Endothelial cell of umbilical vein (primary cell): ENCODE measurements around the gene EPS15. TPM values are rescaled to one million over a fixed set of nuclear protein-coding genes. Genes with fewer than 3 reads are reported as not detected.

Experiments
- BruUV-seq: library from RNA; stranded (reverse); fragments of 400-500 nt; replicated peaks from 2 replicates; lab custom pipeline; 2021; lab: Mats Ljungman, UMichigan
- CTCF ChIA-PET: fragments of 300-600, 350-600 bp; sonication (Branson Sonifier 250); formaldehyde crosslinking; loops from one replicate; lab custom pipeline; 2021; ENCODE audit warnings: antibody characterized with exemption, inconsistent platforms; lab: Charles Lee
- POLR2A ChIA-PET: fragments of 300-600, 350-600 bp; sonication (Branson Sonifier 250); formaldehyde crosslinking; loops from one replicate; lab custom pipeline; 2021; ENCODE audit warnings: antibody characterized with exemption, inconsistent platforms; lab: Charles Lee
- DNase-seq: peaks from one replicate; pipeline ENCODE4 v3.0.0-alpha.2; 2011; ENCODE audit warnings: low read depth, low spot score
- FAIRE-seq: peaks from 2 replicates; lab custom pipeline; 2011; peaks lifted over from hg19 to GRCh38; lab: Jason Lieb, UNC
- H2AFZ ChIP-seq: 2 replicates; pipeline ENCODE4 v1.6.0; 2012; ENCODE audit warnings: low read depth, low read length, control low read depth, inconsistent platforms
- H3K27ac ChIP-seq: 2 replicates; pipeline ENCODE4 v1.5.1; 2011; ENCODE audit warnings: low read depth, mild to moderate bottlenecking, control low read depth, low read length, moderate library complexity; ENCODE audit not compliant: insufficient read depth
- H3K27me3 ChIP-seq, 2 experiments: 2 replicates each; pipeline versions ENCODE4 v1.6.0 to v1.6.1; 2011; ENCODE audit warnings: low read length in 2 of 2, mixed read lengths in 1 of 2; ENCODE audit not compliant: control insufficient read depth in 2 of 2, insufficient read depth in 2 of 2
- H3K36me3 ChIP-seq, 2 experiments: 2 replicates in 1 of 2; 3 replicates in 1 of 2; pipeline ENCODE4 v1.5.1; 2011; ENCODE audit warnings: low read length in 2 of 2, mild to moderate bottlenecking in 1 of 2, moderate library complexity in 1 of 2; ENCODE audit not compliant: control insufficient read depth in 2 of 2, insufficient read depth in 2 of 2; ENCODE audit errors: extremely low read depth in 1 of 2
- H3K4me1 ChIP-seq: 3 replicates; pipeline ENCODE4 v1.5.1; 2011; ENCODE audit warnings: mild to moderate bottlenecking, low read length; ENCODE audit not compliant: control insufficient read depth, insufficient read depth; ENCODE audit errors: extremely low read depth
- H3K4me2 ChIP-seq: 2 replicates; pipeline ENCODE4 v1.6.1; 2011; ENCODE audit warnings: low read length, control low read depth, mixed read lengths; ENCODE audit not compliant: insufficient read depth
- H3K4me3 ChIP-seq, 3 experiments: fragments of 200-600 bp in 1 of 3; sonication (generic), shearing (Covaris generic) in 1 of 3; replicated peaks in 1 of 3; 2 replicates each; pipeline ENCODE4 v1.5.1; 2011 to 2016; ENCODE audit warnings: control low read depth in 3 of 3, low read length in 3 of 3, mild to moderate bottlenecking in 2 of 3, inconsistent platforms in 1 of 3, low read depth in 1 of 3, moderate library complexity in 1 of 3; ENCODE audit not compliant: insufficient read depth in 1 of 3
- H3K79me2 ChIP-seq: 2 replicates; pipeline ENCODE4 v1.6.0; 2012; ENCODE audit warnings: low read length, inconsistent platforms; ENCODE audit not compliant: control insufficient read depth, insufficient read depth
- H3K9ac ChIP-seq: replicated peaks from 2 replicates; pipeline ENCODE3; 2011; ENCODE audit warnings: low read length, control low read depth; ENCODE audit not compliant: insufficient read depth; ENCODE audit errors: extremely low read depth
- H3K9me1 ChIP-seq: replicated peaks from 3 replicates; pipeline ENCODE4 v1.6.0; 2011; ENCODE audit warnings: mild to moderate bottlenecking, low read length; ENCODE audit not compliant: control insufficient read depth, insufficient read depth; ENCODE audit errors: extremely low read depth
- H3K9me3 ChIP-seq: replicated peaks from 2 replicates; pipeline ENCODE4 v1.5.1; 2012; ENCODE audit warnings: low read length, inconsistent platforms; ENCODE audit not compliant: control insufficient read depth, insufficient read depth
- H4K20me1 ChIP-seq: replicated peaks from 2 replicates; pipeline ENCODE3; 2011; ENCODE audit warnings: mild to moderate bottlenecking, low read length; ENCODE audit not compliant: control insufficient read depth, insufficient read depth; ENCODE audit errors: extremely low read depth
- CTCF ChIP-seq, 2 donors: IDR thresholded peaks; 1 replicate in 1 of 2; 2 replicates in 1 of 2; pipeline ENCODE4 v1.5.1; 2011; ENCODE audit warnings: low read length in 2 of 2, mild to moderate bottlenecking in 2 of 2, moderate library complexity in 2 of 2, control low read depth in 1 of 2, inconsistent platforms in 1 of 2, low read depth in 1 of 2; ENCODE audit not compliant: insufficient read depth in 1 of 2; ENCODE audit errors: extremely low read depth in 1 of 2
- EZH2 ChIP-seq: IDR thresholded peaks from 2 replicates; pipeline ENCODE4 v1.6.1; 2012; ENCODE audit warnings: borderline replicate concordance, low read depth, mild to moderate bottlenecking, moderate library complexity, low read length, inconsistent platforms; ENCODE audit not compliant: severe bottlenecking
- FOS ChIP-seq: IDR thresholded peaks from 2 replicates; pipeline ENCODE4 v1.6.1; 2011; ENCODE audit warnings: mild to moderate bottlenecking, low read length, moderate library complexity, borderline replicate concordance; ENCODE audit not compliant: insufficient read depth
- GATA2 ChIP-seq: IDR thresholded peaks from 2 replicates; pipeline ENCODE4 v1.7.0; 2011; ENCODE audit warnings: low read depth, mild to moderate bottlenecking, moderate library complexity, mixed read lengths, low read length; ENCODE audit not compliant: insufficient read length, insufficient read depth
- JUN ChIP-seq: IDR thresholded peaks from 2 replicates; pipeline ENCODE4 v1.6.1; 2011; ENCODE audit warnings: borderline replicate concordance, low read depth; ENCODE audit not compliant: insufficient read length, insufficient read depth
- MAX ChIP-seq: IDR thresholded peaks from 2 replicates; pipeline ENCODE4 v1.6.1; 2011; ENCODE audit not compliant: insufficient read depth, insufficient read length
- MYC ChIP-seq: IDR thresholded peaks from one replicate; pipeline ENCODE4 v1.6.1; 2011; ENCODE audit warnings: mild to moderate bottlenecking, low read depth, low read length
- POLR2A ChIP-seq: IDR thresholded peaks from 2 replicates; pipeline ENCODE4 v1.6.1; 2012; ENCODE audit warnings: low read depth, mild to moderate bottlenecking, control low read depth, low read length
- POLR2AphosphoS5 ChIP-seq: IDR thresholded peaks from 2 replicates; pipeline ENCODE4 v1.6.1; 2012; ENCODE audit warnings: low read depth, mild to moderate bottlenecking, control low read depth, low read length, moderate library complexity; ENCODE audit not compliant: insufficient read depth
- dilution Hi-C: fragments of 300-500 bp; cut with MboI; formaldehyde crosslinking; loops from one replicate; pipeline ENCODE4 v1.15.0; 2019; ENCODE audit warnings: low sequenced_read_pairs; ENCODE audit not compliant: extremely low pct_ligation_motif_present
- intact Hi-C: fragments of 100-400 bp; cut with micrococcal nuclease; formaldehyde crosslinking; loops from one replicate; pipeline ENCODE4 v1.10.0; 2022
- polyA plus RNA-seq, 4 experiments: library from polyadenylated mRNA; depleted of rRNA in 3 of 4; stranded (reverse) in 3 of 4; unstranded in 1 of 4; fragments of >200 nt; gene quantifications; 2 replicates each; pipeline versions ENCODE4 v1.2.1 to v1.2.3, GENCODE V29; 2011 to 2012; ENCODE audit warnings: missing spikeins in 1 of 4
- total RNA-seq: library from RNA; stranded (reverse); gene quantifications from 2 replicates; pipeline ENCODE4 v1.2.3, GENCODE V29; 2021

EPS15 gene
- total and polyA plus RNA-seq, 2 donors (not counting 3 experiments of a cell fraction or from before 2014, with no cell fraction given), result 15.4 to 44.8 TPM

GRCh38 chr1:51427438-51427837 lies 91.6 kb downstream of the EPS15 start:
- FAIRE-seq (no peak), DNase-seq (no peak)
- Histone ChIP-seq H3K9me3 (no peaks in the 10 kb centered on the region), H2AFZ (no peak overlapping the region), H3K4me3 (no peak overlapping the region), H3K27me3 (no peaks in the 10 kb centered on the region), H3K79me2 (no peaks in the 10 kb centered on the region), H3K4me2 (no peak overlapping the region), H3K4me1 (peaks cover 19% of the 10 kb centered on the region), H4K20me1 (no peaks in the 10 kb centered on the region), H3K9me1 (no peaks in the 10 kb centered on the region), H3K27ac (no peak overlapping the region), H3K36me3 (no peaks in the 10 kb centered on the region), H3K9ac (no peak overlapping the region)
- BruUV-seq, result no TSS peak
- intact Hi-C loops, result no loop called here
- dilution Hi-C loops, result no loop called here
- CTCF ChIA-PET, result interaction anchor here (0.9 kb wide), 1 partner anchor 16 kb away, joined by 4 read pairs; no protein-coding TSS in a partner anchor
- TF ChIP-seq MAX (no peak), MYC (no peak), FOS (no peak), POLR2A (no peak)
- POLR2A ChIA-PET, result interaction anchor here (0.6 kb wide), 1 partner anchor 340 kb away, joined by 5 read pairs; no protein-coding TSS in a partner anchor

GRCh38 chr1:51425955-51426354 lies 93.1 kb downstream of the EPS15 start:
- dilution Hi-C loops (no loop called here), intact Hi-C loops (no loop called here)
- no peaks in the 10 kb centered on the region for H3K9me3 ChIP-seq
- H4K20me1 ChIP-seq, result no peaks in the 10 kb centered on the region
- DNase-seq (no peak), FAIRE-seq (no peak)
- H2AFZ ChIP-seq, result no peak overlapping the region
- TF ChIP-seq EZH2 (no peak), MAX (no peak), POLR2A (no peak), CTCF (IDR thresholded peaks at IDR 0.05; ENCODE audit: extremely low read depth in 1 of 2, insufficient read depth in 1 of 2, low read depth in 1 of 2, low read length in 2 of 2) (no peak), FOS (no peak), MYC (no peak), GATA2 (no peak), POLR2AphosphoS5 (no peak), JUN (no peak)
- POLR2A ChIA-PET, result no interaction called here
- H3K79me2 ChIP-seq, result no peaks in the 10 kb centered on the region
- BruUV-seq, result no TSS peak
- CTCF ChIA-PET, result interaction anchor here (0.6 to 1.2 kb wide), 2 partner anchors 9 to 65 kb away, joined by 3 read pairs; no protein-coding TSS in a partner anchor
- no peak overlapping the region for H3K9ac ChIP-seq
- no peak overlapping the region for H3K4me2 ChIP-seq
- H3K27ac ChIP-seq, result no peak overlapping the region
- no peak overlapping the region for H3K4me3 ChIP-seq
- H3K9me1 ChIP-seq, result no peaks in the 10 kb centered on the region
- no peaks in the 10 kb centered on the region for H3K36me3 ChIP-seq
- H3K4me1 ChIP-seq, result peaks cover 19% of the 10 kb centered on the region
- no peaks in the 10 kb centered on the region for H3K27me3 ChIP-seq
